ENCODE data around the gene LRRC61. TPM values are rescaled to one million over a fixed set of nuclear protein-coding genes. Genes with fewer than 3 reads are reported as not detected.
"Not testable (repeated sequence)": the region's sequence is repeated elsewhere in the genome, so short reads cannot be mapped to it uniquely, and the experiment has no call there.

The LRRC61 gene, protein sequence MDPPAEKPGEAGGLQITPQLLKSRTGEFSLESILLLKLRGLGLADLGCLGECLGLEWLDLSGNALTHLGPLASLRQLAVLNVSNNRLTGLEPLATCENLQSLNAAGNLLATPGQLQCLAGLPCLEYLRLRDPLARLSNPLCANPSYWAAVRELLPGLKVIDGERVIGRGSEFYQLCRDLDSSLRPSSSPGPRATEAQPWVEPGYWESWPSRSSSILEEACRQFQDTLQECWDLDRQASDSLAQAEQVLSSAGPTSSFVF
- not detected in 2 replicates for total RNA-seq (2014; rRNA removed; shearing (Covaris generic); ENCODE audit: low replicate concordance)

DNA sequence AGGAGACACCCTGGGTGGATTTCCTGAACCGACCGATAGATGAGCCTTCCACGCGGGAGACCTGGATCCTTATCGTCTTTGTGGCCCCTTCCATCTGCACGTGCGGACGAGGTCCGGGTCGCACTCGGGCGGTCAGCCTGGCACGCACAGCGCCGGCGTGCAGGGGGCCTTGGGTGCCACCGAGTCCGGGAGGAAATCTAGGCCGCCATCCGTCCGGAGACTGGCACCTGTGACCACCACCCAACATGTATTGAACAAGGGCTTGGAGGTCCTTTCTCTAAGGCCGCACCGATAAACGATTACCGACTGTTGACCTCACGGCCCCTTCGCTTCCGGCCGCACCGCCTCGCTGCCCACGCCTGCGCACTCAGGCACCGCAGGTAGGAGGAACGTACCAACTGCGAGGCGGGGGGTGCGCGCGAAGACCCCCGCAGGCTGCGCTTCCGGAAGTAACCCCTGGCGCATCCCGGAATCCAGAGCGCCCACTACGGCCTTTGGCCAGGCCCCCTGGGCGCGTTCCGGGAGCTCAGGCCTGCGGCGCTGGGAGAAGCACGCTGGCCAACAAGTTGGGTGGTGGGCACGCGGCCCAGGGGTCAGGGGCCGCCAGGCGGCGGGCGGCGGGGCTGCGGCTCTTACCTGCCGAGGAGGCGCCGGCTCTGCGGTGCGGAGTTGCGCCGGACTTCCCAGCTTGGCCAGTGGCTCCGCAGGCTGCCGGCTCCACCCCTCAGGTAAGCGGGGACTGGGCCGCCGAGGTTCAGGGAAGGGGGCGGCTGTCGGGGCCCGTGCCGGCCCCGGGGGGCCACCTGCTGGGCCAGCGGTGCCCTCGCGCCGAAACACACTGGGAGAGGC is at the start of gene LRRC61, which contains the start of gene ACTR3C:
TSS of gene LRRC61 (plus strand) at position 523 of the 849 bp plus-strand sequence. CDS start 13,507 bp downstream, outside the sequence.
TSS of gene ACTR3C (minus strand) at position 713 of the 849 bp plus-strand sequence. CDS start 28,249 bp downstream, outside the sequence.
- H3K4me3 ChIP-seq: no peak within 1 kb of the TSS
- no peak for DNase-seq

GRCh38 chr7:150276132-150276695 is 46.9 kb upstream of the LRRC61 start:
- not testable (repeated sequence) for H3K9me3 ChIP-seq, H3K4me3 ChIP-seq, DNase-seq, H3K36me3 ChIP-seq, H3K27me3 ChIP-seq

More for the DNA sequence above, at the start of gene LRRC61, which contains the start of gene ACTR3C:
- H3K9me3 ChIP-seq: no peaks in the 10 kb centered on the region
- no peaks in the 10 kb centered on the region for H3K27me3 ChIP-seq
- no peaks in the 10 kb centered on the region for H3K36me3 ChIP-seq

DNA sequence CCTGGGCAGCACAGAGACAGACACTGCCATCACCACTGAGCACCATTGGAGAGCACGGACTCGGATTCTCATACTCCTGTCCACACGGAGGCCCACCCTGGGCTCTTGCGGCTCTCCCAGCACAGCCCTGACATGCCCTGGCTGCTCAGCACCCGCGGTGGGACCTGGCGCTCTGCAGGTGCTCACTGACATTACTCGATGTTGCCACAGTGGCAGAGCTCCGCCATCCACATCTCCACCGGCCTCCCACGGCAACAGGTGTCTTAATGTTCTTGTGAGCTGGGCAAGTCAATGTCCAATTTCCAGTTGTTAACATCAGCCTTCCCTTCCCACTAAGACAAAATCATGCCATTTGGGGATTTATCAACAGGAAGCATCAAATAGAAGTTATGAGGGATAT is 44.8 kb upstream of the LRRC61 start:
- not testable (repeated sequence) for H3K4me3 ChIP-seq, H3K9me3 ChIP-seq, DNase-seq, H3K36me3 ChIP-seq, H3K27me3 ChIP-seq

GRCh38 chr7:150281681-150282403 is 41.3 kb upstream of the LRRC61 start:
- not testable (repeated sequence) for H3K27me3 ChIP-seq, DNase-seq, H3K9me3 ChIP-seq, H3K4me3 ChIP-seq, H3K36me3 ChIP-seq

- not testable (repeated sequence) for H3K4me3 ChIP-seq, H3K9me3 ChIP-seq, H3K36me3 ChIP-seq, DNase-seq, H3K27me3 ChIP-seq
These were observed 40.0 kb upstream of the LRRC61 start for GRCh38 chr7:150283111-150283510.

DNA sequence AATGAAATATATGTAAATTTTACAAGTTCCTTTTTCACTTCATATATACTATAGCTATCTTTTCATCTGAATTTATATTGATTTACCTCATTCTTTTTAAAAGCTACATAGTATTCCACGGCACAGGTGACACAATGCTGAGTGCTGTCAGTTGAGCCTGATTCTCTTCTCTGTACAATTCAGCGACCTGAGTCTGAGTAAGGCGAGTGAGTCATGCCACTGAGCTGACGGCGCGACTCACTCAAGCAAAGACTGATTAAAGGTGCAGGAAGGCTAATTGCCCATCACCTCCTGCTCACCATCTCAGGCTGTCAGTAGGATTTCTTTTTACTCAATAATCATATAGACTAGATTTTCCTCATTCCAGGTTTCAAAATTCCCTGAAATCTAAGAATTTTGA is 39.5 kb upstream of the LRRC61 start:
- H3K36me3 ChIP-seq, H3K9me3 ChIP-seq, H3K27me3 ChIP-seq, DNase-seq, H3K4me3 ChIP-seq: not testable (repeated sequence)

DNA sequence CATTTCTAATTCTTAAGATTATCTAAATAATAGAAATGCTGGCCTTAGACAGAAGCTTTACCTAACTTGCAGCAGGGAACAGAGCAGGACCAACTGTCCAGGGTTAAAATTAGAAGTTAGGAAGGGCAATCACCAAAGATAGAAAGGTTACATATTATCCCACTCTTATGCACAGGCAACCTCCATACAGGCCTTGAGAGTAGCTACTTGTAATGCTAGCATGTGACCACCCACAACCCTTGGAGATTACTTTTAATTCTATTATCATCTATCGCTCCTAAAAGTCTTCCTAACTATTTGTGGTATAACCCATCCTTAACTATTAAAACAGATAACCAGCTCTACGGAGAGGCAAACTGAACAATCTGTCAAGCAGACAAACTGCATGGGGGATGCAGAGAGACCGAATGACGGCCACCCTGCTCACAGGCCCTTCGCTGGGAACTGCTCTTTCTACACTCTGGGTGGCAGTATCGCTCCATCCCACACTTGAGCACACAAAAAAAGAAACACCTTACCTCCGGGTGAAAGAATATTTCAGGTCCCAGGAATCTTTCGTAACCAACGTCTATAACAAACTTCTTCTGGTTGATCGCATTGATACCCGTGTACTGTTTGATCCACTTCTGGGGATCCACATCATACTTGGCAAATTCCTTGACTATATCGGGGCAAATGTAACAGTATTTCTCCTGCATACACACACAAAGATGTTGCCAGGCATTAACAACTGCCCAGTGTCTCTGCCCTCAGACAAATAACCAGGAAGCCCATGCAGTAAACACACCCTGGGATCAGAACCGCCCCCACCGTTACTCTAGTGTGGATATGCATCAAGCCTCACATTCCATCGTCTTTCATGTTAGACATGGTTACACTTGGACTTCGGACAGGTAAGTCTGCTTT is 37.1 kb upstream of the LRRC61 start:
- H3K36me3 ChIP-seq, H3K4me3 ChIP-seq, DNase-seq, H3K9me3 ChIP-seq, H3K27me3 ChIP-seq: not testable (repeated sequence)

- not testable (repeated sequence) for H3K4me3 ChIP-seq, H3K9me3 ChIP-seq, H3K36me3 ChIP-seq, DNase-seq, H3K27me3 ChIP-seq
These were observed 35.3 kb upstream of the LRRC61 start for GRCh38 chr7:150287815-150288214.

GRCh38 chr7:150288816-150289215 is 34.3 kb upstream of the LRRC61 start:
- H3K27me3 ChIP-seq, H3K9me3 ChIP-seq, H3K36me3 ChIP-seq, H3K4me3 ChIP-seq, DNase-seq: not testable (repeated sequence)

GRCh38 chr7:150290317-150290716 is 32.8 kb upstream of the LRRC61 start:
- H3K36me3 ChIP-seq, DNase-seq, H3K27me3 ChIP-seq, H3K4me3 ChIP-seq, H3K9me3 ChIP-seq: not testable (repeated sequence)

DNA sequence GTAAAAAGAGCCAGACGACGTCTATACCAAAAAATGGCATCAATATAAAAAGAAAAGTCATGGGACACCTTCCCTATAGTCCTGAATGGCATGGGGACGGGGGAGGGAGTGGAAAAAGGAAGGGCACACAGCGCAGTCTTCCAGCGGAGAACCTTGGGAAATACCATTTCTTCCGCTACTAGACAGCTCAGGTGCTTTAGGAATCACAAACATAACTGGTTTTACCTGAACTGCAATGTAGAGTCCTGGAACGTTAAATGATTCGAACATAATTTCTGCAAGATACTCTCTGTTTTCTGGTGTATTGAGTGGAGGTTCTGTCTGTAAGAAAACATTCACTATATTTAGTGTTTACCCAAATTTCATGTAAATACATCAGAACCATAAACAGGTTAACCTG is 28.1 kb upstream of the LRRC61 start:
- not testable (repeated sequence) for H3K9me3 ChIP-seq, H3K36me3 ChIP-seq, H3K27me3 ChIP-seq, DNase-seq, H3K4me3 ChIP-seq

- H3K27me3 ChIP-seq, H3K36me3 ChIP-seq, H3K9me3 ChIP-seq, H3K4me3 ChIP-seq, DNase-seq: not testable (repeated sequence)
These were observed 27.5 kb upstream of the LRRC61 start for GRCh38 chr7:150295614-150296013.

DNA sequence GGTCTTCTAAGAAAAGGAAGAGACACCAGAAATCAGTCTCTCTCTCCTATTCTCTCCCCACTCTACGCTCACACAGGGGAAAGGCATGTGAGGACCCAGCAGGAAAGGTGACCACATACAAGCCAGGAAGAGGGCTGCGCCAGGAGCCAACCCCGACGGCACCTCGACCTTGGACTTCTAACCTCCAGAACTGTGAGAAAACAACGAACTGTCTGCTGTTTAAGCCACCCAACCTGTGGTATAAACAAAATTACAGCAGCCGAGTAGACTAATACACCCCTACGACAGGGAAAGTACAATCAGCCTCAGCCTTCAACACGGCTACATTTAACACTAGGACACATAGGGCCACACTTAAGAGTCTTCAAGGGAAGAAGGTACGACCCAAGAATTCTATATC is 26.4 kb upstream of the LRRC61 start:
- H3K4me3 ChIP-seq, H3K36me3 ChIP-seq, H3K27me3 ChIP-seq, DNase-seq, H3K9me3 ChIP-seq: not testable (repeated sequence)

DNA sequence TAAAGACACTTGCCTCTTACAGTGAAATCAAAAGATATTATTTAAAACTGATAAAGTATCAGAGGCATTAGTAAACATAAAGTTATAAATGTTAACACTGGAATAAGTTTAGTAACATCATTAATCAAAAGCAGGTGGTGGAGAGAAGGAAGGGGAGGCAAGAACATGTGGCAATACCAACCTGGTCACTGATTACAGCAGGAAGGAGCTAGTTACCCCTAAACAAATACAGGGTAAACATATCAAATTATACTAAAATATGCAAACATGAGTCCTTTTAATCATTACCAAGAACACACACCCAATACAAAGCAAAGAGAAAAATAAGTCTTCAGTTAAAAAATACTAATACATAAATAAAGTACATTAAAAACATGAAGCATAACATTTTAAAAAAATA is 25.2 kb upstream of the LRRC61 start:
- not testable (repeated sequence) for H3K27me3 ChIP-seq, H3K4me3 ChIP-seq, DNase-seq, H3K9me3 ChIP-seq, H3K36me3 ChIP-seq

- not testable (repeated sequence) for H3K9me3 ChIP-seq, H3K4me3 ChIP-seq, H3K36me3 ChIP-seq, H3K27me3 ChIP-seq
- peak; percentile 5 for DNase-seq
These were observed 20.2 kb upstream of the LRRC61 start for GRCh38 chr7:150302908-150303310.

All from MG63 (cell line).